GM12878 (cell line): ENCODE data around the gene PDSS2. TPM values are rescaled to one million over a fixed set of nuclear protein-coding genes. Genes with fewer than 3 reads are reported as not detected.

Experiments
- ATAC-seq: fragments of 200-7000 bp; cut with Tn5 transposase; 3 replicates; pipeline ENCODE4 v1.9.1; 2020; ENCODE audit warnings: mild to moderate bottlenecking, moderate library complexity
- BruUV-seq: library from RNA; stranded (reverse); fragments of 400-500 nt; replicated peaks from 2 replicates; lab custom pipeline; 2021; lab: Mats Ljungman, UMichigan
- CTCF ChIA-PET: fragments of 300-600 bp; sonication (Branson Sonifier 250); formaldehyde crosslinking; extraction: SDS; loops from one replicate; lab custom pipeline; 2021; ENCODE audit warnings: inconsistent platforms; lab: Yijun Ruan, JAX
- POLR2A ChIA-PET: fragments of 350-600 bp; formaldehyde crosslinking; extraction: SDS; loops from one replicate; lab custom pipeline; 2021; ENCODE audit warnings: inconsistent platforms; lab: Charles Lee
- RAD21 ChIA-PET: fragments of 300-600 bp; sonication (Branson Sonifier 250); formaldehyde crosslinking; loops from one replicate; lab custom pipeline; 2023; ENCODE audit warnings: antibody characterized with exemption; ENCODE audit not compliant: unreplicated experiment; lab: Charles Lee
- SMC1A ChIA-PET: fragments of 300-600 bp; sonication (Branson Sonifier 250); formaldehyde crosslinking; loops from one replicate; lab custom pipeline; 2023; ENCODE audit not compliant: unreplicated experiment, uncharacterized antibody; lab: Charles Lee
- DNase-seq: peaks from one replicate; pipeline ENCODE4 v3.0.0-alpha.2; 2011; ENCODE audit warnings: low read depth, low spot score
- FAIRE-seq: peaks from 3 replicates; lab custom pipeline; 2011; peaks lifted over from hg19 to GRCh38; lab: Jason Lieb, UNC
- H2AFZ ChIP-seq: 2 replicates; pipeline ENCODE4 v1.6.0; 2011; ENCODE audit warnings: low read depth, low read length, control low read depth; ENCODE audit not compliant: control insufficient read depth
- H3K27ac ChIP-seq: 2 replicates; pipeline ENCODE4 v1.5.1; 2011; ENCODE audit warnings: control low read depth; ENCODE audit not compliant: control insufficient read depth, insufficient read depth
- H3K27me3 ChIP-seq, 2 experiments: replicated peaks in 1 of 2; 2 replicates each; pipeline versions ENCODE4 v1.6.0 to v1.6.1; 2011; ENCODE audit warnings: low read length in 1 of 2; ENCODE audit not compliant: control insufficient read depth in 2 of 2, insufficient read depth in 2 of 2
- H3K36me3 ChIP-seq, 2 experiments: 2 replicates each; pipeline ENCODE4 v1.5.1; 2011; ENCODE audit warnings: low read length in 1 of 2; ENCODE audit not compliant: control insufficient read depth in 2 of 2, insufficient read depth in 2 of 2
- H3K4me1 ChIP-seq: 2 replicates; pipeline ENCODE4 v1.6.1; 2011; ENCODE audit warnings: mild to moderate bottlenecking, low read length, moderate library complexity, mixed read lengths; ENCODE audit not compliant: control insufficient read depth, insufficient read depth
- H3K4me2 ChIP-seq: 2 replicates; pipeline ENCODE4 v1.6.0; 2011; ENCODE audit warnings: control low read depth; ENCODE audit not compliant: control insufficient read depth, insufficient read depth
- H3K4me3 ChIP-seq: fragments of 200-600 bp; sonication (generic); 2 replicates; pipeline ENCODE4 v1.5.1; 2016
- H3K79me2 ChIP-seq: 2 replicates; pipeline ENCODE4 v1.6.0; 2011; ENCODE audit warnings: low read length; ENCODE audit not compliant: control insufficient read depth, insufficient read depth
- H3K9ac ChIP-seq: 2 replicates; pipeline ENCODE4 v1.8.0; 2011; ENCODE audit warnings: low read length, control low read depth, mixed read lengths; ENCODE audit not compliant: control insufficient read depth, insufficient read depth
- H3K9me3 ChIP-seq: replicated peaks from 3 replicates; pipeline ENCODE4 v1.5.1; 2011; ENCODE audit warnings: mild to moderate bottlenecking, low read length; ENCODE audit not compliant: control insufficient read depth, insufficient read depth
- H4K20me1 ChIP-seq: 2 replicates; pipeline ENCODE4 v1.6.0; 2011; ENCODE audit not compliant: control insufficient read depth, insufficient read depth
- CBX3 ChIP-seq: fragments of 200-600 bp; sonication (generic); IDR thresholded peaks from 2 replicates; pipeline ENCODE4 v1.6.1; 2016; ENCODE audit warnings: low read depth, borderline replicate concordance
- CEBPB ChIP-seq, 2 experiments: fragments of 150-350 bp in 1 of 2; IDR thresholded peaks; 2 replicates each; pipeline ENCODE4 v1.6.1; 2012 to 2014; ENCODE audit warnings: low read depth in 2 of 2, low read length in 2 of 2, borderline replicate concordance in 1 of 2, inconsistent platforms in 1 of 2
- E2F4 ChIP-seq: IDR thresholded peaks from 2 replicates; pipeline ENCODE4 v1.6.1; 2012; ENCODE audit warnings: low read depth, low read length, improper control_type of control experiment
- ETV6 ChIP-seq, 2 experiments: fragments of 450-650 bp in 1 of 2; IDR thresholded peaks in 1 of 2; conservative IDR thresholded peaks in 1 of 2; 2 replicates each; pipeline ENCODE4 v1.6.1; 2014; ENCODE audit warnings: antibody characterized with exemption in 1 of 2, borderline replicate concordance in 1 of 2, low read depth in 1 of 2, mild to moderate bottlenecking in 1 of 2, moderate library complexity in 1 of 2
- HDAC2 ChIP-seq: fragments of 200-600 bp; sonication (generic); IDR thresholded peaks from 2 replicates; pipeline ENCODE4 v1.6.1; 2017
- NR2C2 ChIP-seq: IDR thresholded peaks from 2 replicates; pipeline ENCODE4 v1.6.1; 2011; ENCODE audit warnings: borderline replicate concordance, low read depth; ENCODE audit not compliant: control insufficient read depth, insufficient read length
- RFX5 ChIP-seq: IDR thresholded peaks from 2 replicates; pipeline ENCODE4 v1.6.1; 2011; ENCODE audit warnings: low read depth, low read length, improper control_type of control experiment
- SMAD1 ChIP-seq: fragments of 450-650 bp; IDR thresholded peaks from 2 replicates; pipeline ENCODE4 v1.6.1; 2018; ENCODE audit warnings: mild to moderate bottlenecking, low read depth; ENCODE audit not compliant: partially characterized antibody
- SMC3 ChIP-seq: IDR thresholded peaks from 2 replicates; pipeline ENCODE4 v1.6.1; 2011; ENCODE audit warnings: low read length, improper control_type of control experiment, borderline replicate concordance
- SP1 ChIP-seq: IDR thresholded peaks from one replicate; pipeline ENCODE4 v1.6.1; 2011; ENCODE audit warnings: low read depth, low read length
- WGBS: methylation state at CpG from one replicate; pipeline ENCODE4 v1.1.6; 2016; ENCODE audit warnings: low lambda C conversion rate; ENCODE audit not compliant: insufficient replicate concordance, insufficient coverage; ENCODE audit errors: missing lambda C conversion rate; 5-methylcytosine and 5-hydroxymethylcytosine counted together
- in situ Hi-C: fragments of 300-500 bp; cut with MboI; formaldehyde crosslinking; loops from 9 replicates; pipeline ENCODE4 v1.14.3; 2018; ENCODE audit warnings: mixed read lengths
- intact Hi-C: fragments of 100-400 bp; cut with micrococcal nuclease; formaldehyde crosslinking; loops from one replicate; pipeline ENCODE4 v1.14.2; 2022; ENCODE audit not compliant: unreplicated experiment
- polyA plus RNA-seq, 11 experiments: library from polyadenylated mRNA; depleted of rRNA in 4 of 11; unstranded in 6 of 11; stranded (reverse) in 5 of 11; fragments of >200 nt; fragmentation: Nextera tagmentation in 4 of 11; fragmentation: Illumina TruSeq in 1 of 11; extraction: Ambion mirVana in 4 of 11; extraction: Trizol in 1 of 11; gene quantifications; 1 replicate in 1 of 11; 2 replicates in 10 of 11; pipeline versions ENCODE4 v1.2.1 to v1.2.3, GENCODE V29; 2011 to 2016; ENCODE audit warnings: inconsistent platforms in 2 of 11, missing spikeins in 2 of 11, low read depth in 1 of 11
- total RNA-seq, 4 experiments: library from RNA; depleted of rRNA in 3 of 4; stranded (reverse); fragments of >200 nt in 3 of 4; fragmentation: Illumina TruSeq in 1 of 4; extraction: Trizol in 1 of 4; gene quantifications; 2 replicates each; pipeline versions ENCODE4 v1.2.1 to v1.2.3, GENCODE V29; 2013 to 2021
- TF ChIP-seq, protein P1 (sequence below): IDR thresholded peaks from 2 replicates; pipeline ENCODE4 v1.6.1; 2012; ENCODE audit warnings: improper control_type of control experiment, low read depth, low read length; ENCODE audit not compliant: insufficient replicate concordance
- TF ChIP-seq, protein P2 (sequence below): fragments of 450-650 bp; conservative IDR thresholded peaks from 2 replicates; pipeline ENCODE4 v1.6.1; 2017; ENCODE audit warnings: mild to moderate bottlenecking, moderate library complexity
- TF ChIP-seq, protein P3 (sequence below): IDR thresholded peaks from 2 replicates; pipeline ENCODE4 v1.6.1; 2012; ENCODE audit warnings: low read length, inconsistent platforms

The PDSS2 gene
- total and polyA plus RNA-seq, 10 of the 15 experiments (the other 5 are each of a cell fraction or from before 2014, with no cell fraction given) = 7.7 to 15.5 (median 9.6) TPM

GRCh38 chr6:107496892-107497684 lies 37.7 kb upstream of the PDSS2 start:
- Histone ChIP-seq H3K4me3 (no peak overlapping the region), H3K36me3 (no peaks in the 10 kb centered on the region), H3K9me3 (no peaks in the 10 kb centered on the region), H3K4me1 (no peaks in the 10 kb centered on the region), H3K27me3 (peaks cover 1 to 9% of the 10 kb centered on the region in 2 experiments; a peak in 3 of 4 replicates), H2AFZ (no peak overlapping the region), H3K9ac (no peak overlapping the region), H3K79me2 (no peaks in the 10 kb centered on the region), H3K4me2 (no peak overlapping the region), H3K27ac (no peak overlapping the region), H4K20me1 (no peaks in the 10 kb centered on the region)
- ATAC-seq (no peak), FAIRE-seq (no peak), DNase-seq (no peak)
- ChIA-PET CTCF (no interaction called here), SMC1A (interaction anchor here (0.8 kb wide), 1 partner anchor 92 kb away, joined by 3 read pairs; no protein-coding TSS in a partner anchor), RAD21 (no interaction called here), POLR2A (no interaction called here)
- WGBS = 85% methylated on average over 1 of the region's 1 CpG
- intact Hi-C loops = no loop called here
- no TSS peak for BruUV-seq
- in situ Hi-C loops = no loop called here
- TF ChIP-seq RFX5 = no peak
- no peak for TF ChIP-seq HDAC2
- TF ChIP-seq, protein P1, sequence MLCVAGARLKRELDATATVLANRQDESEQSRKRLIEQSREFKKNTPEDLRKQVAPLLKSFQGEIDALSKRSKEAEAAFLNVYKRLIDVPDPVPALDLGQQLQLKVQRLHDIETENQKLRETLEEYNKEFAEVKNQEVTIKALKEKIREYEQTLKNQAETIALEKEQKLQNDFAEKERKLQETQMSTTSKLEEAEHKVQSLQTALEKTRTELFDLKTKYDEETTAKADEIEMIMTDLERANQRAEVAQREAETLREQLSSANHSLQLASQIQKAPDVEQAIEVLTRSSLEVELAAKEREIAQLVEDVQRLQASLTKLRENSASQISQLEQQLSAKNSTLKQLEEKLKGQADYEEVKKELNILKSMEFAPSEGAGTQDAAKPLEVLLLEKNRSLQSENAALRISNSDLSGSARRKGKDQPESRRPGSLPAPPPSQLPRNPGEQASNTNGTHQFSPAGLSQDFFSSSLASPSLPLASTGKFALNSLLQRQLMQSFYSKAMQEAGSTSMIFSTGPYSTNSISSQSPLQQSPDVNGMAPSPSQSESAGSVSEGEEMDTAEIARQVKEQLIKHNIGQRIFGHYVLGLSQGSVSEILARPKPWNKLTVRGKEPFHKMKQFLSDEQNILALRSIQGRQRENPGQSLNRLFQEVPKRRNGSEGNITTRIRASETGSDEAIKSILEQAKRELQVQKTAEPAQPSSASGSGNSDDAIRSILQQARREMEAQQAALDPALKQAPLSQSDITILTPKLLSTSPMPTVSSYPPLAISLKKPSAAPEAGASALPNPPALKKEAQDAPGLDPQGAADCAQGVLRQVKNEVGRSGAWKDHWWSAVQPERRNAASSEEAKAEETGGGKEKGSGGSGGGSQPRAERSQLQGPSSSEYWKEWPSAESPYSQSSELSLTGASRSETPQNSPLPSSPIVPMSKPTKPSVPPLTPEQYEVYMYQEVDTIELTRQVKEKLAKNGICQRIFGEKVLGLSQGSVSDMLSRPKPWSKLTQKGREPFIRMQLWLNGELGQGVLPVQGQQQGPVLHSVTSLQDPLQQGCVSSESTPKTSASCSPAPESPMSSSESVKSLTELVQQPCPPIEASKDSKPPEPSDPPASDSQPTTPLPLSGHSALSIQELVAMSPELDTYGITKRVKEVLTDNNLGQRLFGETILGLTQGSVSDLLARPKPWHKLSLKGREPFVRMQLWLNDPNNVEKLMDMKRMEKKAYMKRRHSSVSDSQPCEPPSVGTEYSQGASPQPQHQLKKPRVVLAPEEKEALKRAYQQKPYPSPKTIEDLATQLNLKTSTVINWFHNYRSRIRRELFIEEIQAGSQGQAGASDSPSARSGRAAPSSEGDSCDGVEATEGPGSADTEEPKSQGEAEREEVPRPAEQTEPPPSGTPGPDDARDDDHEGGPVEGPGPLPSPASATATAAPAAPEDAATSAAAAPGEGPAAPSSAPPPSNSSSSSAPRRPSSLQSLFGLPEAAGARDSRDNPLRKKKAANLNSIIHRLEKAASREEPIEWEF = no peak
- TF ChIP-seq SP1 = no peak
- TF ChIP-seq E2F4 = no peak
- TF ChIP-seq SMAD1 = no peak
- TF ChIP-seq NR2C2 = no peak
- TF ChIP-seq SMC3 = no peak
- no peak for TF ChIP-seq ETV6 (conservative IDR thresholded peaks at IDR 0.05 in 1 of 2, IDR thresholded peaks at IDR 0.05 in 1 of 2; ENCODE audit: borderline replicate concordance in 1 of 2, low read depth in 1 of 2)
- TF ChIP-seq, protein P2, sequence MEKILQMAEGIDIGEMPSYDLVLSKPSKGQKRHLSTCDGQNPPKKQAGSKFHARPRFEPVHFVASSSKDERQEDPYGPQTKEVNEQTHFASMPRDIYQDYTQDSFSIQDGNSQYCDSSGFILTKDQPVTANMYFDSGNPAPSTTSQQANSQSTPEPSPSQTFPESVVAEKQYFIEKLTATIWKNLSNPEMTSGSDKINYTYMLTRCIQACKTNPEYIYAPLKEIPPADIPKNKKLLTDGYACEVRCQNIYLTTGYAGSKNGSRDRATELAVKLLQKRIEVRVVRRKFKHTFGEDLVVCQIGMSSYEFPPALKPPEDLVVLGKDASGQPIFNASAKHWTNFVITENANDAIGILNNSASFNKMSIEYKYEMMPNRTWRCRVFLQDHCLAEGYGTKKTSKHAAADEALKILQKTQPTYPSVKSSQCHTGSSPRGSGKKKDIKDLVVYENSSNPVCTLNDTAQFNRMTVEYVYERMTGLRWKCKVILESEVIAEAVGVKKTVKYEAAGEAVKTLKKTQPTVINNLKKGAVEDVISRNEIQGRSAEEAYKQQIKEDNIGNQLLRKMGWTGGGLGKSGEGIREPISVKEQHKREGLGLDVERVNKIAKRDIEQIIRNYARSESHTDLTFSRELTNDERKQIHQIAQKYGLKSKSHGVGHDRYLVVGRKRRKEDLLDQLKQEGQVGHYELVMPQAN = no peak
- TF ChIP-seq, protein P3, sequence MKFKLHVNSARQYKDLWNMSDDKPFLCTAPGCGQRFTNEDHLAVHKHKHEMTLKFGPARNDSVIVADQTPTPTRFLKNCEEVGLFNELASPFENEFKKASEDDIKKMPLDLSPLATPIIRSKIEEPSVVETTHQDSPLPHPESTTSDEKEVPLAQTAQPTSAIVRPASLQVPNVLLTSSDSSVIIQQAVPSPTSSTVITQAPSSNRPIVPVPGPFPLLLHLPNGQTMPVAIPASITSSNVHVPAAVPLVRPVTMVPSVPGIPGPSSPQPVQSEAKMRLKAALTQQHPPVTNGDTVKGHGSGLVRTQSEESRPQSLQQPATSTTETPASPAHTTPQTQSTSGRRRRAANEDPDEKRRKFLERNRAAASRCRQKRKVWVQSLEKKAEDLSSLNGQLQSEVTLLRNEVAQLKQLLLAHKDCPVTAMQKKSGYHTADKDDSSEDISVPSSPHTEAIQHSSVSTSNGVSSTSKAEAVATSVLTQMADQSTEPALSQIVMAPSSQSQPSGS = no peak
- TF ChIP-seq CEBPB (IDR thresholded peaks at IDR 0.05; ENCODE audit: borderline replicate concordance in 1 of 2, low read depth in 2 of 2, low read length in 2 of 2) = no peak
- TF ChIP-seq CBX3 = no peak
